ENCODE results near the gene ADGRF3. TPM values are rescaled to one million over a fixed set of nuclear protein-coding genes. Genes with fewer than 3 reads are reported as not detected.

ADGRF3 gene
- total and polyA plus RNA-seq, 2 donors (not counting 1 experiment from before 2014, with no cell fraction given): 0.47 to 1.00 TPM

- POLR2A ChIA-PET: no interaction called here
These were observed 38.0 kb upstream of the ADGRF3 start for GRCh38 chr2:26384597-26384996.

GRCh38 chr2:26384183-26384582 lies 37.6 kb upstream of the ADGRF3 start:
- H2AFZ ChIP-seq (ENCODE audit: insufficient read depth, low read depth, low read length, poor library complexity, severe bottlenecking): no peak overlapping the region
- H3K4me2 ChIP-seq (replicated peaks; ENCODE audit: low read depth, low read length, poor library complexity, severe bottlenecking): no peak overlapping the region
- no peak overlapping the region for H3K27ac Mint-ChIP-seq
- no peak for DNase-seq
- WGBS (ENCODE audit: insufficient coverage): 100% methylated on average over 2 of the region's 9 CpGs
- H3K9me3 ChIP-seq (ENCODE audit: control extremely low read depth in 1 of 3, control insufficient read depth in 2 of 3, insufficient read depth in 1 of 3, low read length in 2 of 3): no peaks in the 10 kb centered on the region
- no peaks in the 10 kb centered on the region for H3K4me1 Mint-ChIP-seq
- H3K27me3 ChIP-seq (replicated peaks in 1 of 4; ENCODE audit: control extremely low read depth in 1 of 4, control insufficient read depth in 3 of 4, insufficient read depth in 4 of 4, low read length in 3 of 4): no peaks in the 10 kb centered on the region
- H4K20me1 ChIP-seq (ENCODE audit: control insufficient read depth, insufficient read depth, low read length, poor library complexity, severe bottlenecking): no peaks in the 10 kb centered on the region
- POLR2A ChIA-PET: no interaction called here
- H3K4me3 ChIP-seq (ENCODE audit: control extremely low read depth in 1 of 5, extremely low read depth in 1 of 5, insufficient read depth in 1 of 5, low read depth in 2 of 5, low read length in 4 of 5): no peak overlapping the region
- H3K27ac ChIP-seq (ENCODE audit: low read length in 2 of 2): no peak overlapping the region
- no peaks in the 10 kb centered on the region for H3K4me1 ChIP-seq (ENCODE audit: control insufficient read depth in 2 of 2, insufficient read depth in 2 of 2, low read length in 2 of 2)
- TF ChIP-seq CTCF (IDR thresholded peaks at IDR 0.05): no peak
- no peak for TF ChIP-seq EZH2 (IDR thresholded peaks at IDR 0.05; ENCODE audit: borderline replicate concordance, insufficient read depth, low read depth, low read length, poor library complexity, severe bottlenecking)
- H3K36me3 ChIP-seq (replicated peaks in 1 of 2; ENCODE audit: control extremely low read depth in 1 of 2, control insufficient read depth in 1 of 2, extremely low read depth in 1 of 2, insufficient read depth in 2 of 2, low read length in 1 of 2): peaks cover 8 to 24% of the 10 kb centered on the region in 2 experiments
- no peaks in the 10 kb centered on the region for H3K27me3 Mint-ChIP-seq
- no peak overlapping the region for H3K4me3 Mint-ChIP-seq
- no peaks in the 10 kb centered on the region for H3K79me2 ChIP-seq (ENCODE audit: control insufficient read depth, insufficient read depth, low read length)
- intact Hi-C loops (cut with micrococcal nuclease): no loop called here
- no peaks in the 10 kb centered on the region for H3K9me3 Mint-ChIP-seq (ENCODE audit: insufficient read depth)
- CTCF ChIA-PET: no interaction called here
- ATAC-seq (ENCODE audit: low read depth): no peak
- no peak overlapping the region for H3K9ac ChIP-seq (ENCODE audit: low read length)

More at GRCh38 chr2:26384597-26384996, 38.0 kb upstream of the ADGRF3 start:
- Histone ChIP-seq H3K4me1 (ENCODE audit: control insufficient read depth in 2 of 2, insufficient read depth in 2 of 2, low read length in 2 of 2) (no peaks in the 10 kb centered on the region), H3K27ac (ENCODE audit: low read length in 2 of 2) (no peak overlapping the region), H3K79me2 (ENCODE audit: control insufficient read depth, insufficient read depth, low read length) (no peaks in the 10 kb centered on the region), H3K9ac (ENCODE audit: low read length) (no peak overlapping the region), H4K20me1 (ENCODE audit: control insufficient read depth, insufficient read depth, low read length, poor library complexity, severe bottlenecking) (no peaks in the 10 kb centered on the region), H2AFZ (ENCODE audit: insufficient read depth, low read depth, low read length, poor library complexity, severe bottlenecking) (no peak overlapping the region), H3K27me3 (replicated peaks in 1 of 4; ENCODE audit: control extremely low read depth in 1 of 4, control insufficient read depth in 3 of 4, insufficient read depth in 4 of 4, low read length in 3 of 4) (no peaks in the 10 kb centered on the region), H3K4me3 (ENCODE audit: control extremely low read depth in 1 of 5, extremely low read depth in 1 of 5, insufficient read depth in 1 of 5, low read depth in 2 of 5, low read length in 4 of 5) (no peak overlapping the region), H3K9me3 (ENCODE audit: control extremely low read depth in 1 of 3, control insufficient read depth in 2 of 3, insufficient read depth in 1 of 3, low read length in 2 of 3) (no peaks in the 10 kb centered on the region), H3K4me2 (replicated peaks; ENCODE audit: low read depth, low read length, poor library complexity, severe bottlenecking) (no peak overlapping the region), H3K36me3 (replicated peaks in 1 of 2; ENCODE audit: control extremely low read depth in 1 of 2, control insufficient read depth in 1 of 2, extremely low read depth in 1 of 2, insufficient read depth in 2 of 2, low read length in 1 of 2) (peaks cover 8 to 28% of the 10 kb centered on the region in 2 experiments)
- DNase-seq (no peak), ATAC-seq (ENCODE audit: low read depth) (no peak)
- H3K27me3 Mint-ChIP-seq: no peaks in the 10 kb centered on the region
- H3K27ac Mint-ChIP-seq: no peak overlapping the region
- no peak for TF ChIP-seq EZH2 (IDR thresholded peaks at IDR 0.05; ENCODE audit: borderline replicate concordance, insufficient read depth, low read depth, low read length, poor library complexity, severe bottlenecking)
- no peak for TF ChIP-seq CTCF (IDR thresholded peaks at IDR 0.05)
- H3K4me1 Mint-ChIP-seq: no peaks in the 10 kb centered on the region
- H3K4me3 Mint-ChIP-seq: no peak overlapping the region
- intact Hi-C loops (cut with micrococcal nuclease): no loop called here
- CTCF ChIA-PET: no interaction called here
- no peaks in the 10 kb centered on the region for H3K9me3 Mint-ChIP-seq (ENCODE audit: insufficient read depth)
